Right atrium auricular region (tissue), 2 donors: ENCODE measurements around the gene GJA3. TPM values are rescaled to one million over a fixed set of nuclear protein-coding genes. Genes with fewer than 3 reads are reported as not detected.

Experiments used
- DNase-seq: peaks from one replicate; pipeline ENCODE4 v3.0.0-alpha.2; 2019; ENCODE audit warnings: low spot score
- H3K27ac ChIP-seq, 2 donors: fragments of 200-600 bp; sonication (generic); 1 replicate in 1 of 2; 2 replicates in 1 of 2; pipeline ENCODE4 v1.5.1; 2016 to 2019
- H3K27me3 ChIP-seq, 2 donors: fragments of 200-600 bp; sonication (generic); one replicate each; pipeline versions ENCODE4 v1.5.1 to v1.6.0; 2017 to 2019
- H3K36me3 ChIP-seq: fragments of 200-600 bp; sonication (generic); one replicate; pipeline ENCODE4 v1.5.1; 2016
- H3K4me1 ChIP-seq, 2 donors: fragments of 200-600 bp; sonication (generic); one replicate each; pipeline versions ENCODE4 v1.5.1 to v1.6.0; 2017 to 2019
- H3K4me3 ChIP-seq, 2 donors: fragments of 200-600 bp; sonication (generic); 1 replicate in 1 of 2; 2 replicates in 1 of 2; pipeline ENCODE4 v1.5.1; 2017 to 2019; ENCODE audit warnings: mild to moderate bottlenecking in 1 of 2, moderate library complexity in 1 of 2
- H3K9me3 ChIP-seq, 2 donors: fragments of 200-600 bp; sonication (generic); one replicate each; pipeline ENCODE4 v1.5.1; 2019
- total RNA-seq, 2 donors: library from RNA; depleted of rRNA; stranded (reverse); fragments of >200 nt; gene quantifications; one replicate each; pipeline ENCODE4 v1.1.0, GENCODE V29; 2016
- TF ChIP-seq, protein P1 (sequence below), 2 donors: fragments of 200-600 bp; sonication (generic); IDR thresholded peaks; one replicate each; pipeline ENCODE4 v1.5.1; 2019; ENCODE audit warnings: antibody characterized with exemption in 2 of 2

GJA3 gene
- total RNA-seq, 2 donors from 2014 or later = 3.2 to 8.5 TPM

DNA sequence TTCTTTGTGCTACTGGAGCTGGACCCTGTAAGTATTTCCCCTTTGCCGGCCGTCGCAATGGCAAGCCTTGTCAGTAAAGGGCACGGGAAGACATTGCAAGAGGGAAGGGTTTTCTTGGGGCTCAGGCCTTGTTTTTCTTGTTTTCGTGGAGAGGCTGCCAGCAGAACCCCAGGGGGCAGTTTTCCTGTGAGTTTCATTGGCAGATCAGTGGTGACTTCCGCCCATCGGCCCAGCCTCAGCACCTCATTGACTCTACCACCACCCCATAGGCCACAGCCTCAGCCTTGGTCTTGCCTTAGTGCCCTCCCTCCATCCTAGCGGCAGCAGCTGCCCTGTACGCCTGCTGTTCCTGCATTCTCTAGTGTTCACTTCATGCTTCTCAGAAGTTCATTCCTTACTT lies 61.5 kb downstream of the GJA3 start:
- Histone ChIP-seq H3K4me3 (no peak overlapping the region), H3K9me3 (no peaks in the 10 kb centered on the region), H3K36me3 (no peaks in the 10 kb centered on the region), H3K27ac (no peak overlapping the region), H3K27me3 (no peaks in the 10 kb centered on the region), H3K4me1 (peaks cover 0 to 9% of the 10 kb centered on the region in 2 donors)
- TF ChIP-seq, protein P1, sequence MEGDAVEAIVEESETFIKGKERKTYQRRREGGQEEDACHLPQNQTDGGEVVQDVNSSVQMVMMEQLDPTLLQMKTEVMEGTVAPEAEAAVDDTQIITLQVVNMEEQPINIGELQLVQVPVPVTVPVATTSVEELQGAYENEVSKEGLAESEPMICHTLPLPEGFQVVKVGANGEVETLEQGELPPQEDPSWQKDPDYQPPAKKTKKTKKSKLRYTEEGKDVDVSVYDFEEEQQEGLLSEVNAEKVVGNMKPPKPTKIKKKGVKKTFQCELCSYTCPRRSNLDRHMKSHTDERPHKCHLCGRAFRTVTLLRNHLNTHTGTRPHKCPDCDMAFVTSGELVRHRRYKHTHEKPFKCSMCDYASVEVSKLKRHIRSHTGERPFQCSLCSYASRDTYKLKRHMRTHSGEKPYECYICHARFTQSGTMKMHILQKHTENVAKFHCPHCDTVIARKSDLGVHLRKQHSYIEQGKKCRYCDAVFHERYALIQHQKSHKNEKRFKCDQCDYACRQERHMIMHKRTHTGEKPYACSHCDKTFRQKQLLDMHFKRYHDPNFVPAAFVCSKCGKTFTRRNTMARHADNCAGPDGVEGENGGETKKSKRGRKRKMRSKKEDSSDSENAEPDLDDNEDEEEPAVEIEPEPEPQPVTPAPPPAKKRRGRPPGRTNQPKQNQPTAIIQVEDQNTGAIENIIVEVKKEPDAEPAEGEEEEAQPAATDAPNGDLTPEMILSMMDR (IDR thresholded peaks at IDR 0.05) = no peak
- no peak for DNase-seq

DNA sequence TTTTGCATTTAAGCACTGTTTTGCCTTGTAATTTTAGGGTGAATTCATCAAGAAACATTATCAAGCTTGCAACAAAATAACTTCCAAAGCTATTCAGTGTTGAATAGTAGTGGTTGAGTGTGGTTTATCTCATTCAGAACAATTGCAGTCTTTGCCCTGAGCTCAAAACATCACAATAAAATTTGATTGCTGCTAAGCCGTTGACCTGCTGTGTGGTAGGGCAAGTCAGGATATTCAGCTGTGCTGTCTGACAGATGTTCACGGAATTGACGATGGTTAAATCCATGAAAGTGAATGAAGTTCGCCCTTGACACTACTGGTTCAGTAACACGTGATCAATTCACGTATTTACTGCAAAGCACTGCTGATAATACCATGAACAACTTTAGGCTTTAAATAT lies 66.9 kb downstream of the GJA3 start:
- H3K27ac ChIP-seq = no peak overlapping the region
- H3K9me3 ChIP-seq = no peaks in the 10 kb centered on the region
- peaks cover 0 to 6% of the 10 kb centered on the region in 2 donors for H3K4me1 ChIP-seq
- H3K36me3 ChIP-seq = no peaks in the 10 kb centered on the region
- H3K27me3 ChIP-seq = no peaks in the 10 kb centered on the region
- DNase-seq = no peak
- H3K4me3 ChIP-seq = no peak overlapping the region
- TF ChIP-seq, protein P1 (IDR thresholded peaks at IDR 0.05) = no peak

DNA sequence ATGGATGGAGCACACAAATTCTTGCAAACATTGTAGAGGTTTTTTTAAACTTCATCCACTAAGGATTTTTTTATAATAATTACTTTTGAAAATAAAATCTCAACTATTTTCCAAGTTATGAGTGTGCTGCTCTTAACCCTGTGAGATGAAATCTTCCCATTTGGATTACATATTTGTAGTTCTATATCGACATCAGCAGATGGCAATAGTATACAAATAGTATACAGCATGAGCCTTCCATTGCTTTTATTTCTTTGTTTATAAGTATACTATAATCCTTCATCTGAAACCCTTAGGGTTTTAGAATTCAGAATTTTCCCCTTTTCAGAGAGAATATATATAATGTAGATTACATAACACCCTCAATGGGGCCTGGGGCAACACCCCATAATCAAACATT lies 70.5 kb downstream of the GJA3 start:
- H3K36me3 ChIP-seq = peaks cover 4% of the 10 kb centered on the region
- DNase-seq = no peak
- TF ChIP-seq, protein P1 (IDR thresholded peaks at IDR 0.05) = peak in 1 of 2 donors; percentile 30
- H3K27ac ChIP-seq = no peak overlapping the region
- H3K27me3 ChIP-seq = no peaks in the 10 kb centered on the region
- H3K4me1 ChIP-seq = peaks cover 0 to 6% of the 10 kb centered on the region in 2 donors
- no peak overlapping the region for H3K4me3 ChIP-seq
- H3K9me3 ChIP-seq = no peaks in the 10 kb centered on the region

Other genes starting within 250 kb of the GJA3 start
- gene ZMYM2, start 202.3 kb downstream of the GJA3 start, total RNA-seq = 10 to 100 TPM; 35.7 to 48.1 TPM
- under 1 TPM in 1 of 2 donors, not detected in 1; 0.20 TPM for gene GJB2, start 31.9 kb upstream of the GJA3 start, total RNA-seq
- not detected for gene GJB6, start 71.3 kb upstream of the GJA3 start, total RNA-seq